Fibroblast of villous mesenchyme (primary cell): Measurements from ENCODE around the gene SRC. TPM values are rescaled to one million over a fixed set of nuclear protein-coding genes. Genes with fewer than 3 reads are reported as not detected.
A peak's percentile ranks its signal among the peaks of the same experiment; 100 is the strongest.

ENCODE experiments used
- DNase-seq: peaks from one replicate; pipeline ENCODE4 v3.0.0-alpha.2; 2010; ENCODE audit warnings: low read depth
- H3K4me3 ChIP-seq: 2 replicates; pipeline ENCODE4 v1.5.1; 2011; ENCODE audit warnings: low read depth, mild to moderate bottlenecking, low read length
- CTCF ChIP-seq: IDR thresholded peaks from 2 replicates; pipeline ENCODE4 v1.5.1; 2012; ENCODE audit warnings: low read depth, mild to moderate bottlenecking, low read length; ENCODE audit not compliant: insufficient read depth
- total RNA-seq: library from RNA; depleted of rRNA; stranded (reverse); fragments of >200 nt; gene quantifications from 2 replicates; pipeline ENCODE4 v1.2.3, GENCODE V29; 2012

SRC gene
- total RNA-seq, 1 donor, result 20.3 TPM

DNA sequence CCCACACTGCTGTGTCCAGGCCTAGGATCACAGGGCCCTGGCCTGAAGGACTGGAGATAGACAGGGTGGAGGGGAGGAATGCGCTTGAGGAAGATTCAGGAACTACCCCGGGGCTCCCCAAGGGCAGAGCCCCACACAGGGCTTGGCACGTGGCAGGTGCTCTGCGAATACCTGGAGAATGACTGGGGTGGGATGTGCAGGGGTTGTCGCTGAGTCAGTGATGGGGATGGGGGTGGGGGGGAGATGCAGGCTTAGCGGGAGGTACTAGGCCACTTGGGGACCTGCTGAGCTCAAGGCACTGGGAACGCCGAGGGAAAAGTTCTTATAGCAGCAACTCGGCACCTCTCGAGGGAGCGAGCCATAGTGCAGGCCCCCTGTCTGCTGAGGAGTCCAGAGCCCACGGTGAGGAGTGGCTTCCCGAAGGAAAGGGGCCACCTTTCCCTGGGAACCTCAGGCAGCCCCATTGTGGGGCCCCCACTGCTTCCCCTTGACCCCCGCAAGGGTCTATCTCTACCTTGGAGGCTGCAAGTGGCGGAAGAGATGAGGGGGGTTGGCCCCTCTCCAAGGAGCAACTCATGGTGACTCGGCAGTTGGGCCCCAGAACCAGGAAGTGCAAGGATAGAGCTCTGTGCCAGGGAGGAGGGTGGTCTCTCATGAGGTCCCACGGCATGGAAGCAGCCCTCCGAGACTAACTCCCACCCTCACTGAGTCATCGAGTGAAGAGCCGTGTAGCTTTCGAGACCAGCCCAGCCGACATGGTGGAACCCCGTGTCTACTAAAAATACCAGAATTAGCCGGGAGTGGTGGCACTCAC lies 33.1 kb downstream of the SRC start:
- no peak overlapping the region for H3K4me3 ChIP-seq
- DNase-seq, result peak; percentile 10
- TF ChIP-seq CTCF, result no peak

DNA sequence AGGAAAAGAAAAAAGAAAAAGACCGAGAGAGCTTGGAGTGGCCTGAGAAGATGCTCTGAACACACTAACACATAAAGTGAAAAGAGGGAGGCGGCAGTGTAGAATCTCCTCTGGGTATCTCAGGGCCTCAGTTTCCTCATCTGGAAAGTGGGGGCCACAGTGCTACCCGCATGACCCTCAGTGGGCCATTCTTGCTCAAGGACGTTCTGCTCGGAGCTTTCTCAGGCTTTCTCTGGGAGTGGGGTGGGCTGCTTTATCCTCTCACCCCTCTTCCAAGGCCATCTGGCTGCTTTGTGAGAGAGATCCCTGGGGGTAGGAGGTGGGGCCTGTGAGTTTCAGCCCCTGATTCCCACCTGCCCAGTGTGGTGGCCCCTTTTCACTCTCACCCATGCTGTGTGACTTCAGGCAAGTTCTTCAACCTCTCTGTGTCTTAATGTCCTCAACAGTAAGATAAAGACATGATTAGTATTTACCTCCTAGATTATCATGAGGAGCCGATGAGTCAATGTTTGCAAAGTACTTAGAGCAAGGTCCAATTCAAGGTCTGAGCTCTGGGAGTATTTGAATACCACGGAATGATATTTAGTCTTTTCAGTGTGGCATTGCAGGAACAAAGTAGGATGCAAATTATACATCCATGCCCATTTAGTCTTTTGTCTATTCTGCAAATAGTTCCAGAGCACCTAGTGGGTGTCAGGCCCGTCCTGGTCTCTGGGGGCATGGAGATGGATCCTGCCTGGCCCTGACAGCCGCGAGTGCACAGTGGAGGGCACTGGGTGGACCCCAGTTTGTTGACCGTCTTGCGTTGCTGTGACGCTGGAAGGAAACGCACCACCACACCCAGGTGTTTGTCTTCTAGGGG lies 34.3 kb downstream of the SRC start:
- peak; percentile 11 for DNase-seq
- H3K4me3 ChIP-seq, result no peak overlapping the region
- no peak for TF ChIP-seq CTCF

DNA sequence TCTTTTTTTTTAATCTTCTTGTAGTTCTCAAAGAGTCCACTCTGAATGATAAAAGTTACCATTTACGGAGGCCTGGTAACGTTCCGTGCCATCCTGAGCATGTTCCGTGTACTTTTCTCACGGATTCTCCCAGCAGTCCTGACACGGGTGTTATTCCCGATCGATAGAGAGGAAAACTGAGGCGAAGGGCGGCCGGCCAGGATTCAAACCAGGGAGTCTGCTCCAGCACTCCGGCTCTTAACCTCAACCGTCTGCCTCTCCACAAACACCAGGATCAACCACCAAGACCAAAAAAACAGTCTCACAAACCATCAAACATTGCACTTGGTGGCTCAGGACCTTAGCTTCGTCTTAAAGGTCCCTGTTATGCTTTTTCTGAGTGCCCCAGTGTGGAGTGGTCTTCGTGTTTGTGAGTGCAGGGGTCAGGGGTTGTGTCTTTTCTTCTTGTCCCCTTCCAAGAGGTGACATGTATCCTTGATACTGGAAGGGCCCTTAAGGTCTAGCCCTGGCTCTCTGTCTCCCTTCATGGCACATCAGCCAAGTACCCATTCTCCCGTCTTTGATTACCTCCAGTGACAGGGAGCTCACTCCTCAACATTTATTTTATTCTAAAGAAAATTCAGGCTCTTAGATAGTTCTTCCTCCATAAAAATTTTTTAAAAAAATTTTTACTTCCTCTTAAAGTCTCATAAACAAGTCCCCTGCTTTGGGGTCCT lies 35.1 kb downstream of the SRC start:
- no peak for DNase-seq
- H3K4me3 ChIP-seq, result no peak overlapping the region
- no peak for TF ChIP-seq CTCF

- no peak overlapping the region for H3K4me3 ChIP-seq
- no peak for DNase-seq
- no peak for TF ChIP-seq CTCF
These were observed 35.9 kb downstream of the SRC start for GRCh38 chr20:37381621-37382471.

DNA sequence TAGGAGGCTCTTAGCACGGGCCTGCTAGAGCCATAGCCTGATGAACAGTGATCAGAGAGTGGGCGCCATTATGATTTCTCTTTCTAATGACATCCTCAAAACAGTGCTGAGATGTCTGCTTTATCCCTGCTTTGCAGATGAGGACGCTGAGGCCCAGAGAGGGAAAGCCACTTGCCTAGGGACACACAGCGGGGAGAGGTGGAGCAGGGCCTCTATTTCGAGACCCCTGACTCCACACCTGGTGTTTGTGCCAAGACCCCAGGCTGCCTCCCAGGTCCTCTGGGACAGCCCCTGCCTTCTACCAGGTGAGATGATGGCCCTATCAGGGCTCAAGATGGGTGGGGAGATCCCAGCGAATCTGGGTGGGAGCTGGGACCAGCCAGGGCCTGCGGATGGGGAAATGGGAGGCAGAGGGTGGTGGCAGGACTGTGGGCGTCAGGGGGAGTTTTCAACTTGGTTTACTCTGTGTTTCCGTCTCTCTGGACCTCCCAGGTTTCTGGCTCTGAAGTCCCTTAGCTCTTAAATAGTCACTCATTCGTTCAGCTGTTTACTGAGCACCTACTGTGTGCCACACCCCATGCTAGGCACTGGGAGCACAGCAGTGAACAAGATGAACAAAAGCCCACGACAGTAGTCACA lies 36.7 kb downstream of the SRC start:
- no peak overlapping the region for H3K4me3 ChIP-seq

More for the DNA sequence above, 36.7 kb downstream of the SRC start:
- TF ChIP-seq CTCF, result no peak
- DNase-seq, result no peak
